ENCODE results near the gene TRIM46. TPM values are rescaled to one million over a fixed set of nuclear protein-coding genes. Genes with fewer than 3 reads are reported as not detected.
A peak's percentile ranks its signal among the peaks of the same experiment; 100 is the strongest.
"Not testable (repeated sequence)": the region's sequence is repeated elsewhere in the genome, so short reads cannot be mapped to it uniquely, and the experiment has no call there.

The TRIM46 gene
- polyA plus RNA-seq, 2 of the 4 experiments (the other 2 are of a cell fraction): 1.1 to 2.8 TPM

DNA sequence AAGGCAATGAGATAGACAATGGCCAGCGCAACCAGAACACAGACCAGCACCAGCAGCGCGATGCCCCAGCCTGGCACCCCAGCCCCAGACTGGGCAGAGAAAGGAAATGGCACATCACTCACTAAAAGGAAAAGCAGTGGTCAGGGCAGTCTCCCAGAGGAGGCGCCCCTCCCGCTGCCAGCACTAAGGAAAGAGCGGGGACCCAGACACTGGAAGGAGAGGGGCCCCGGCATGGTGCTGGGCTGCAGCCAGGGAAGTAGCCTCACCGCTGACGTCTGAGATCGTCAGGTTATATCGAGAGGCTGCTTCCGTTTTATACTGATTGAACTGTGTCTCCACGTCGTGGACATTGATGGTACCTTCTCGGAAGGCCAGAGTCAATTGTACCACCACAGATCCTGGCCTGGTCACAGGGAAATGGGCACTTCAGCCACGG, 13.8 kb downstream of the TRIM46 start (continued):
- TF ChIP-seq, protein P1, sequence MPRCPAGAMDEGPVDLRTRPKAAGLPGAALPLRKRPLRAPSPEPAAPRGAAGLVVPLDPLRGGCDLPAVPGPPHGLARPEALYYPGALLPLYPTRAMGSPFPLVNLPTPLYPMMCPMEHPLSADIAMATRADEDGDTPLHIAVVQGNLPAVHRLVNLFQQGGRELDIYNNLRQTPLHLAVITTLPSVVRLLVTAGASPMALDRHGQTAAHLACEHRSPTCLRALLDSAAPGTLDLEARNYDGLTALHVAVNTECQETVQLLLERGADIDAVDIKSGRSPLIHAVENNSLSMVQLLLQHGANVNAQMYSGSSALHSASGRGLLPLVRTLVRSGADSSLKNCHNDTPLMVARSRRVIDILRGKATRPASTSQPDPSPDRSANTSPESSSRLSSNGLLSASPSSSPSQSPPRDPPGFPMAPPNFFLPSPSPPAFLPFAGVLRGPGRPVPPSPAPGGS (IDR thresholded peaks at IDR 0.05): no peak
- no peak for TF ChIP-seq CBX2 (IDR thresholded peaks at IDR 0.05; ENCODE audit: borderline replicate concordance, low read depth)
- TF ChIP-seq, protein P2, sequence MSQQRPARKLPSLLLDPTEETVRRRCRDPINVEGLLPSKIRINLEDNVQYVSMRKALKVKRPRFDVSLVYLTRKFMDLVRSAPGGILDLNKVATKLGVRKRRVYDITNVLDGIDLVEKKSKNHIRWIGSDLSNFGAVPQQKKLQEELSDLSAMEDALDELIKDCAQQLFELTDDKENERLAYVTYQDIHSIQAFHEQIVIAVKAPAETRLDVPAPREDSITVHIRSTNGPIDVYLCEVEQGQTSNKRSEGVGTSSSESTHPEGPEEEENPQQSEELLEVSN (IDR thresholded peaks at IDR 0.05; ENCODE audit: borderline replicate concordance, low read depth): no peak
- no peak for TF ChIP-seq PHF8 (IDR thresholded peaks at IDR 0.05; ENCODE audit: borderline replicate concordance, low read depth)

DNA sequence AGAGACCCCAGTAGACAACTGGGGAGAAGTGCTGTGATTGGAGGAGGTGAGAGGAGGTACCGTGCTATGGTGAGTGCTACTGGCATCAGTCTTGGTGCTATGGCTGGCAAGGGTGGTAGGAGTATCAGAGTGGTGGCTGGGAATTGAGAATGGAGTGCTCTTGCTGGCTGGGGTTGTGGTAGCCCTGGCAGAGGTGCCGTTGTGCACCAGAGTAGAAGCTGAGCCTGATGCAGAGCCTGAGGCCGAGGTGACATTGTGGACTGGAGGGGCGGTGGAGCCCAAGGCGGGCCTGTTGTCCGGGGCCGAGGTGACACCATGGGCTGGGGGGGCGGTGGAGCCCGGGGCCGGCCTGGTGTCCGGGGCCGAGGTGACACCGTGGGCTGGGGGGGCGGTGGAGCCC, 14.6 kb downstream of the TRIM46 start:
- no peaks in the 10 kb centered on the region for H3K9me3 ChIP-seq
- FAIRE-seq: no peak
- TF ChIP-seq GATA3 (IDR thresholded peaks at IDR 0.05; ENCODE audit: borderline replicate concordance) (no peak), RARB (CRISPR knock-in tag; IDR thresholded peaks at IDR 0.05) (no peak), MAZ (IDR thresholded peaks at IDR 0.05; ENCODE audit: borderline replicate concordance, low read depth, low read length) (no peak)
- ChIA-PET CTCF (interaction anchor here (1.0 to 5.6 kb wide), 2 partner anchors 14 to 62 kb away, joined by 3 to 51 read pairs; partner anchors contain the start of genes KRTCAP2 and TRIM46), POLR2A (no interaction called here)
- H3K4me1 ChIP-seq: peaks cover 14% of the 10 kb centered on the region
- DNase-seq (ENCODE audit: low read depth in 1 of 2, low spot score in 1 of 2): no peak
- no peak overlapping the region for H3K27ac ChIP-seq
- no peak overlapping the region for H3K4me3 ChIP-seq
- no peak overlapping the region for H3K4me2 ChIP-seq
- ATAC-seq: peak; percentile 4 to 11; a peak in 1 of 6 replicates
- WGBS (ENCODE audit: missing lambda C conversion rate): 86% methylated on average over 6 of the region's 14 CpGs

DNA sequence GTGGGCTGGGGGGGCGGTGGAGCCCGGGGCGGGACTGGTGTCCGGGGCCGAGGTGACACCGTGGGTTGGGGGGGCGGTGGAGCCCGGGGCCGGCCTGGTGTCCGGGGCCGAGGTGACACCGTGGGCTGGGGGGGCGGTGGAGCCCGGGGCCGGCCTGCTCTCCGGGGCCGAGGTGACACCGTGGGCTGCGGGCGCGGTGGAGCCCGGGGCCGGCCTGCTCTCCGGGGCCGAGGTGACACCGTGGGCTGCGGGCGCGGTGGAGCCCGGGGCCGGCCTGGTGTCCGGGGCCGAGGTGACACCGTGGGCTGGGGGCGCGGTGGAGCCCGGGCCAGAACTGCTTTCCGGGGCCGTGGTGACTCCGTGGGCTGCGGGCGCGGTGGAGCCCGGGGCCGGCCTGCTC, 16.3 kb downstream of the TRIM46 start:
- DNase-seq (ENCODE audit: low read depth in 1 of 2, low spot score in 1 of 2); ATAC-seq; CTCF ChIA-PET; FAIRE-seq; H3K9me3 ChIP-seq; H3K4me2 ChIP-seq; H3K4me3 ChIP-seq; H3K27ac ChIP-seq; POLR2A ChIA-PET: not testable (repeated sequence)
- H3K4me1 ChIP-seq: peaks cover 15% of the 10 kb centered on the region
- WGBS (ENCODE audit: missing lambda C conversion rate): no CpG with 5 or more reads among the region's 45 CpGs

DNA sequence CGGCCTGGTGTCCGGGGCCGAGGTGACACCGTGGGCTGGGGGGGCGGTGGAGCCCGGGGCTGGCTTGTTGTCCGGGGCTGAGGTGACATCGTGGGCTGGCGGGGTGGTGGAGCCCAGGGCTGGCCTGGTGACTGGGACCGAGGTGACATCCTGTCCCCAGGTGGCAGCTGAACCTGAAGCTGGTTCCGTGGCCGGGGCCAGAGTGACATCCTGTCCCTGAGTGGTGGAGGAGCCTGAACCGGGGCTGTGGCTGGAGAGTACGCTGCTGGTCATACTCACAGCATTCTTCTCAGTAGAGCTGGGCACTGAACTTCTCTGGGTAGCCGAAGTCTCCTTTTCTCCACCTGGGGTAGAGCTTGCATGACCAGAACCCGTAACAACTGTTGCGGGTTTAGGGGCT, 18.3 kb downstream of the TRIM46 start:
- FAIRE-seq (no peak), DNase-seq (ENCODE audit: low read depth in 1 of 2, low spot score in 1 of 2) (no peak), ATAC-seq (no peak)
- Histone ChIP-seq H3K9me3 (no peaks in the 10 kb centered on the region), H3K4me3 (no peak overlapping the region), H3K4me1 (peaks cover 22% of the 10 kb centered on the region), H3K27ac (peak overlapping the region; percentile 84 to 96; a peak in 4 of 6 replicates), H3K4me2 (no peak overlapping the region)
- ChIA-PET POLR2A (no interaction called here), CTCF (interaction anchor here (2.4 to 6.4 kb wide), 4 partner anchors 15 to 107 kb away, joined by 12 to 176 read pairs (median 56); partner anchors contain the start of genes KRTCAP2, MTX1, THBS3 and TRIM46)
- TF ChIP-seq, protein P3, sequence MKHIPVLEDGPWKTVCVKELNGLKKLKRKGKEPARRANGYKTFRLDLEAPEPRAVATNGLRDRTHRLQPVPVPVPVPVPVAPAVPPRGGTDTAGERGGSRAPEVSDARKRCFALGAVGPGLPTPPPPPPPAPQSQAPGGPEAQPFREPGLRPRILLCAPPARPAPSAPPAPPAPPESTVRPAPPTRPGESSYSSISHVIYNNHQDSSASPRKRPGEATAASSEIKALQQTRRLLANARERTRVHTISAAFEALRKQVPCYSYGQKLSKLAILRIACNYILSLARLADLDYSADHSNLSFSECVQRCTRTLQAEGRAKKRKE (CRISPR knock-in tag; IDR thresholded peaks at IDR 0.05; ENCODE audit: low read depth): no peak
- no peak for TF ChIP-seq CBX8 (IDR thresholded peaks at IDR 0.05)
- WGBS (ENCODE audit: missing lambda C conversion rate): 85% methylated on average over 11 of the region's 17 CpGs

DNA sequence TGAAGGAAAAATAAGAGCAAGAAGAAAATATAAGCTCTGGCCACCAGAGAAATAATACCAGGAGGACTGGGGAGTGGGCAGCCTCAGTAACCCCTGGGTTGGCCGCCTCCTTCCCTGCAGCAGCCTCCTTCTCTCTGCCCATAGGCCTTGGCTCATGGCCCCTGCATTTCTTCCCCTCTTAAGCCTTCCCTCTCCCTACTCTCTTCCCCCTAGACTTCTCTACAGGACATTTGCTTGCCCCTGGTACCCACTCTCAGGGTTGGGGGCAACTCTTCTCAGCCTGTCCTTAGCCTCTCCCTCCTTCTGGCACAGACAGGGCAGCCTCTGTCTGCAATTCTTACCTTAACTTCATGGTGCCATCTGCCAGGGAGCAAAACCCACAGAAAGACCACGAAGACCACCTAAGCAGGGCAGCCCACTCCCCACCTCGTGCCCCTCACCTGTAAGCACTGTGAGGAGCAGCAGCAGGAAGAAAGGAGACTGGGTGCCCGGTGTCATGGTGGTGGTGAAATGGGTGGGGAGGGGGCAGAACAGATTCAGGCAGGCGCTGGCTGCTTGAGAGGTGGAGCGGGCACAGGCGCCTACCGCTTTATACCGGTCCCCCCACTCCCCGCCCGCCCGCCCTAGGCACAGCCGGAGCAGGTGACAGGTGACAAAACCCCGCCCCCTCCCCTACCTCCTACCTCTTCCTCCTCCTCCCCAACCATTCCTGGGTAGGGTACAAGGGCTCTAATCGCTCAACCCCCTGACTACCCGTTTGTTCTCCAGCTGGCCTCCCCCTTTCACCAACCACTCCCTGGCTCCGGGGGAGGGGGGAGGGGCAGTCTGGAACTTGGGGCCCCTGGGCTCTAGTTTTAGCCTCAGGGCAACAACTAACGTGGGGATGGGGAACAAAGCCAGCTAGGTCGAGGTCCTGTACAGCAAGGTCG, 19.0 kb downstream of the TRIM46 start:
- TF ChIP-seq MAZ (IDR thresholded peaks at IDR 0.05; ENCODE audit: borderline replicate concordance, low read depth, low read length): no peak
- no peak for TF ChIP-seq GATA3 (IDR thresholded peaks at IDR 0.05; ENCODE audit: borderline replicate concordance)
- TF ChIP-seq CBX8 (IDR thresholded peaks at IDR 0.05): no peak
- no peak for TF ChIP-seq NPAS2 (CRISPR knock-in tag; IDR thresholded peaks at IDR 0.05; ENCODE audit: borderline replicate concordance)
- TF ChIP-seq BHLHE40 (IDR thresholded peaks at IDR 0.05; ENCODE audit: low read depth, low read length): no peak
- no peak for TF ChIP-seq POLR2A (IDR thresholded peaks at IDR 0.05; ENCODE audit: low read length)
- no peak for TF ChIP-seq ZFP36 (IDR thresholded peaks at IDR 0.05; ENCODE audit: borderline replicate concordance, partially characterized antibody)
- TF ChIP-seq, protein P4, sequence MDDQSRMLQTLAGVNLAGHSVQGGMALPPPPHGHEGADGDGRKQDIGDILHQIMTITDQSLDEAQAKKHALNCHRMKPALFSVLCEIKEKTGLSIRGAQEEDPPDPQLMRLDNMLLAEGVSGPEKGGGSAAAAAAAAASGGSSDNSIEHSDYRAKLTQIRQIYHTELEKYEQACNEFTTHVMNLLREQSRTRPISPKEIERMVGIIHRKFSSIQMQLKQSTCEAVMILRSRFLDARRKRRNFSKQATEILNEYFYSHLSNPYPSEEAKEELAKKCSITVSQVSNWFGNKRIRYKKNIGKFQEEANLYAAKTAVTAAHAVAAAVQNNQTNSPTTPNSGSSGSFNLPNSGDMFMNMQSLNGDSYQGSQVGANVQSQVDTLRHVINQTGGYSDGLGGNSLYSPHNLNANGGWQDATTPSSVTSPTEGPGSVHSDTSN (IDR thresholded peaks at IDR 0.05): no peak
- TF ChIP-seq POLR2AphosphoS2 (conservative IDR thresholded peaks at IDR 0.05; ENCODE audit: low read length): no peak
- TF ChIP-seq ESRRA (IDR thresholded peaks at IDR 0.05; ENCODE audit: borderline replicate concordance, low read length): no peak
- no peak for TF ChIP-seq EHF (CRISPR knock-in tag; IDR thresholded peaks at IDR 0.05)
- TF ChIP-seq, protein P2 (IDR thresholded peaks at IDR 0.05; ENCODE audit: borderline replicate concordance, low read depth): no peak
- no peak for TF ChIP-seq JUN (IDR thresholded peaks at IDR 0.05)
- no peak for TF ChIP-seq MAFK (IDR thresholded peaks at IDR 0.05; ENCODE audit: partially characterized antibody)
- H3K27ac ChIP-seq: peak overlapping the region; percentile 84 to 96
- no peaks in the 10 kb centered on the region for H3K9me3 ChIP-seq
- peak overlapping the region; percentile 94 for H3K4me2 ChIP-seq
- no peak for FAIRE-seq
- ATAC-seq: peak in 1 of 2 experiments; percentile 0; a peak in 1 of 6 replicates
- ChIA-PET CTCF (interaction anchor here (0.7 to 6.4 kb wide), 22 partner anchors 8 to 458 kb away, joined by 3 to 176 read pairs (median 5); partner anchors contain the start of genes ADAM15, KRTCAP2, MTX1 and THBS3), POLR2A (interaction anchor here (0.8 to 3.1 kb wide), 10 partner anchors 8 to 123 kb away, joined by 3 to 54 read pairs (median 6); partner anchors contain the start of genes KRTCAP2, MTX1, SCAMP3 and THBS3)
- no peak for DNase-seq (ENCODE audit: low read depth in 1 of 2, low spot score in 1 of 2)
- peaks cover 22% of the 10 kb centered on the region for H3K4me1 ChIP-seq
- peak overlapping the region; percentile 79 for H3K4me3 ChIP-seq
- 41% methylated on average over 9 of the region's 20 CpGs for WGBS (ENCODE audit: missing lambda C conversion rate)
